Skeletal muscle tissue (tissue), 4 donors: ENCODE measurements around the gene SPRY1. TPM values are rescaled to one million over a fixed set of nuclear protein-coding genes. Genes with fewer than 3 reads are reported as not detected.

Experiments used
- H3K27ac ChIP-seq: one replicate; pipeline ENCODE4 v1.7.0; 2013; ENCODE audit warnings: mild to moderate bottlenecking, low read depth, low read length, inconsistent platforms
- H3K27me3 ChIP-seq, 3 donors: one replicate each; pipeline ENCODE4 v1.7.0; 2013; ENCODE audit warnings: low read length in 3 of 3; ENCODE audit not compliant: control insufficient read depth in 3 of 3, insufficient read depth in 3 of 3
- H3K36me3 ChIP-seq, 3 donors: one replicate each; pipeline ENCODE4 v1.7.0; 2013; ENCODE audit warnings: low read length in 3 of 3; ENCODE audit not compliant: control insufficient read depth in 3 of 3, insufficient read depth in 3 of 3
- H3K4me1 ChIP-seq, 3 donors: one replicate each; pipeline ENCODE4 v1.7.0; 2013; ENCODE audit warnings: low read length in 3 of 3, mild to moderate bottlenecking in 3 of 3; ENCODE audit not compliant: control insufficient read depth in 3 of 3, insufficient read depth in 3 of 3
- H3K4me3 ChIP-seq, 3 donors: one replicate each; pipeline ENCODE4 v1.7.0; 2013; ENCODE audit warnings: low read length in 3 of 3
- H3K9ac ChIP-seq, 3 donors: one replicate each; pipeline ENCODE4 v1.7.0; 2013; ENCODE audit warnings: low read length in 3 of 3, mild to moderate bottlenecking in 3 of 3, moderate library complexity in 2 of 3, low read depth in 1 of 3
- H3K9me3 ChIP-seq, 3 donors: one replicate each; pipeline ENCODE4 v1.7.0; 2013; ENCODE audit warnings: low read length in 3 of 3; ENCODE audit not compliant: control insufficient read depth in 3 of 3
- total RNA-seq: library from RNA; depleted of rRNA; stranded (reverse); fragments of >200 nt; gene quantifications from one replicate; pipeline ENCODE4 v1.2.3, GENCODE V29; 2014
- donor health status: Osteomylitis.

Gene SPRY1, protein sequence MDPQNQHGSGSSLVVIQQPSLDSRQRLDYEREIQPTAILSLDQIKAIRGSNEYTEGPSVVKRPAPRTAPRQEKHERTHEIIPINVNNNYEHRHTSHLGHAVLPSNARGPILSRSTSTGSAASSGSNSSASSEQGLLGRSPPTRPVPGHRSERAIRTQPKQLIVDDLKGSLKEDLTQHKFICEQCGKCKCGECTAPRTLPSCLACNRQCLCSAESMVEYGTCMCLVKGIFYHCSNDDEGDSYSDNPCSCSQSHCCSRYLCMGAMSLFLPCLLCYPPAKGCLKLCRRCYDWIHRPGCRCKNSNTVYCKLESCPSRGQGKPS
- total RNA-seq, result 77.8 TPM

DNA sequence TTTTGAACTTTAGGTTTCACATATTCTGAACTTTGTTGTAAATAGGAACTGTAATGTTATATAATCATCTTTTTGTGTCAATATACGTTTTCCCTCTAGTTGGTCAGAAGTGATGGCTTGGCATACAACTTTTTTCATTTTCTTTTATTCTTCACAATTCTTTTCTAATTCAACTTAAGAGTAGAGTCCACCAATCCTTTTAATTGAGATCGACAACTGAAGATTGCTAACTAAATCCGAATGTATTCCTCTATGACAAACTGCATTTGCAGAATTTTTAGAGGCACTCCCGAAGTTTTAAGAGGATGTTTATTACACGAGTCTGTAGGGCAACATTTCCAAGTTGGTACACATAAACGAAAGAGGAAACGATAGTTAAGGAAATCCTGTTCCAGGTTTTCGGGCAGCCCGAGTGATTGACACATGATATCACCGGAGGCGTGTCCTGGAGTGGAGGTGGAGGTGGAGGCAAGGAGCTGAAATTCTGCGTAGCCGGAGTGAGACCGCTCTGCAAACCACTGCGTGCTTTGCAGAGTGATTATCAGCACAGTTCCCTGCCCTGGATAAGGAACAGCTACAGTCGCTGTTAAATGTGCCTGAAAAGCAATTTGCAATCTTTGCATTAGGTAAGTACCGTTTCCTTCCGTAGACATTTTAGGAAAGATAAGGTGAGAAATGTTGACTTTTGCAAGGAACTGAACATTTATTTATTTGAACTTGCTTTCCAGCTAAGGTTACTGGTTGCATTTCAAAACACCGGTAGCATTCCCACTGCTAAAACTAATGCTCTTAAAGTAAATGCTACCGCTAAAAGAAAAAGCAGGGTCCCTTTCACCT lies at the start of gene SPRY1:
TSS of gene SPRY1 (plus strand) at position 489 of the 837 bp plus-strand sequence. CDS start 4,797 bp downstream, outside the sequence.
- Histone ChIP-seq H3K36me3 (peaks cover 0 to 9% (median 0%) of the 10 kb centered on the region in 3 donors), H3K4me3 (peak within 1 kb of the TSS; percentile 81 to 98 (median 88)), H3K27me3 (no peaks in the 10 kb centered on the region), H3K27ac (peak within 1 kb of the TSS; percentile 96), H3K4me1 (peaks cover 4 to 7% (median 5%) of the 10 kb centered on the region in 3 donors), H3K9me3 (no peaks in the 10 kb centered on the region), H3K9ac (peak within 1 kb of the TSS; percentile 86 to 96 (median 91))

DNA sequence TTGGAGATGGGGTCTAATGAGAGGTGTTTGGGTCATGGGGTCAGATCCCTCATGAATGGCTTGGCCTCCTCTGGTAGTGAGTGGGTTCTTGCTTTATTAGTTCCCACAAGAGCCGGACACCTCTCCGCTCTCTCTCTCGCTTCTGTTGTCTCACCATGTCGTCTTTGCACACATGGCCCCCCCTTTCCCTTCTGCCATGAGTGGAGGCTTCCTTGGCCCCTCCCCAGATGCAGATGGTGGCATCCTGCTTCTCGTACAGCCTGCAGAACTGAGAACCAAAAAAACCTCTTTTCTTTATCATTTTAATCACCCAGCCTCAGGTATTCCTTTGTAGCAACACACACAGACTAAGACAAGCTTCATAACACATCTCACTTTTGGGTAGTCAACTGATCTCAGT lies 49.6 kb upstream of the SPRY1 start:
- Histone ChIP-seq H3K36me3 (no peaks in the 10 kb centered on the region), H3K27me3 (no peaks in the 10 kb centered on the region), H3K9ac (no peak overlapping the region), H3K4me3 (no peak overlapping the region), H3K4me1 (peaks cover 7 to 10% (median 8%) of the 10 kb centered on the region in 3 donors), H3K27ac (no peak overlapping the region), H3K9me3 (no peaks in the 10 kb centered on the region)

DNA sequence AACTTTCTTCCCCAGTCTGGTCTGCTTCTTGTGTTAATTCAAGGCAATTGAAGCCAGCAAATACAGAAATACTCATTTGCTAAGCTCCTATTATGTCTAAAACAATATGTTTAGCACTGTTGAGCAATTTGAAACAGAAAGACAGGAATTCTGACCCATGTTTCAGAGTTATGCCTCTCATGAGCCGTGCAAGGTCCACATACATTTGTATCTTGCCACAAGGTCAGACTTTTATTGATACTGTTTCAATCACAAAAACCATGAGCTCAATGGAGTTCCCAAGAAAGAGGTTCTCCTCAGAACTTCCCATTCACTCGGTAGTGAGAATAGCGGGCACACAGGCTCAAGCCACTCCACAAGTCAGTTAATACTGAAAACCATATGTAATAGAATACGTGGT lies 47.6 kb upstream of the SPRY1 start:
- no peak overlapping the region for H3K4me3 ChIP-seq
- H3K27ac ChIP-seq, result no peak overlapping the region

DNA sequence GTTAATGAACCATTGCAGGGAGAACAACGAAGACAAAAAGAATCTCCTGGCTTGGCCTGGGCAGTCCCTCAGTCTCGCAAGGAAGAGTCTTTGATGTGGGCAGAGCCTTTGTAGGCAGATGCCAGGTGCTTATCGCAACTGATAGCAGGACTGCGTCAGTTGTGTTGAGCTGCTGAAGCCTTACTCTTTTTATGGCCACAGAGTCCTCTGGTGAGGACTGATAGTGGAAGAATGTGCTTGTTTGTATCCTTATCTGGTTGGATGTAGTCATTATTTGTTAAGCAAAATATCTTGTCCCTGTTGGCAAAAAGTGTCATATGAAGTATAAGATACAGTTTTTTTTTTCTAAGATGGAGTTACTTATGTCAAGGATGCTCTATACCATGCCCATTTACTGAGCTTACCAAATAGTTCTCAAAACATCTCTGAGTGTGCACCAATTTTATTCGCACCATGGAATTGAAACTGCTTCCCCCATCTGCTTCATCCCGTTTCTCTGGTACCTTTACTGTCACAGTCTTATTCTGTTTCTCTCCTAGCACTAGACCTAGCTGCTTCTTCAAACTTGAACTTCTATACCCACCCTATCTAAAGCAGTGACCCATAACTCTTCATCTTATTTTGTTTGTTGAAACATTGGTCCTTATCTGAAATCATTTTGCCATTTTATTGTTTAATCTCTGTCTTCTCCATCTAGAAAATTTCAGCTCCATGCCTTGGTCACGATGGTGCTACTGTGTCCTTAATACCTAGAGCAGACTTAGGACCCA lies 47.0 kb upstream of the SPRY1 start:
- no peaks in the 10 kb centered on the region for H3K9me3 ChIP-seq
- no peak overlapping the region for H3K27ac ChIP-seq
- H3K4me1 ChIP-seq, result peaks cover 17 to 27% (median 24%) of the 10 kb centered on the region in 3 donors
- H3K4me3 ChIP-seq, result no peak overlapping the region
- H3K27me3 ChIP-seq, result no peaks in the 10 kb centered on the region
- no peaks in the 10 kb centered on the region for H3K36me3 ChIP-seq
- no peak overlapping the region for H3K9ac ChIP-seq

More for the DNA sequence above, 47.6 kb upstream of the SPRY1 start:
- Histone ChIP-seq H3K9ac (no peak overlapping the region), H3K4me1 (peaks cover 17 to 23% (median 21%) of the 10 kb centered on the region in 3 donors), H3K36me3 (no peaks in the 10 kb centered on the region), H3K27me3 (no peaks in the 10 kb centered on the region), H3K9me3 (no peaks in the 10 kb centered on the region)

DNA sequence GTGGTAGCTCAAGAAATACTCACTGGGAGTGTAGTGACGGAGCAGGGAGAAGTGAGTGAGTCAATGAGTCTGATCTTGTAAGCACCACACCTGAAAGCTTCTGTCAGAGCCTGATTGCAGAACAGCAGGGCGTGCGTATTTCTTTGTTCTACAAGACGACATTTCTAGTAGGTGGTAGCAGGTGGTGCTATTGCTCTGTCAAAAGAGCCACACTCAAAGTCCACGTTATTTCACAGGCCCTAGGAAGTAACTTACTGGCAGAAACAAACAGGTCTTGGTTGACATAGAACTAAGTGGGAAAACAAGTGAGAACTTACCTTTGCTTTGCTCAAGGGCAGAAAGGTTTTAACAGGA lies 46.4 kb upstream of the SPRY1 start:
- Histone ChIP-seq H3K36me3 (no peaks in the 10 kb centered on the region), H3K4me3 (no peak overlapping the region), H3K27me3 (no peaks in the 10 kb centered on the region), H3K27ac (no peak overlapping the region), H3K9ac (no peak overlapping the region), H3K4me1 (peaks cover 14 to 23% (median 20%) of the 10 kb centered on the region in 3 donors), H3K9me3 (no peaks in the 10 kb centered on the region)

DNA sequence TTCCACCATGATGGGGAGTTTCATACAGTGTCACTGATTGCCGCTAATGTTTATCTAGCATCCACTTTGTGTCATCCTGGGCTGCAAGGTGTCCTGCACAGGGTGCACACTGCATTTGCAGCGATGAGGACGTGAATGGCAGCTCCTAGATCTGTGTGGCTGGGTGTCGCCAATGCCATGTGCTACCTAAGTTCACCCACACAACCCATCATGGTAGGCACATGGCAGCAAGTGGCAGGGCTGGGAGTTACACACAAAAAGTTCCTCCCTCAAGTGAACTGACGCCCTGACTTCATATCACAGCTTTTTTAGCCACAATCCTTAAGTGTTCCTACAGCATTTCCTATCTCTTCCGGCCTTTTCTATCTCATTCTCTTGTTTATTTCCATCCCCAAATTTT lies 45.9 kb upstream of the SPRY1 start:
- Histone ChIP-seq H3K27ac (no peak overlapping the region), H3K4me1 (peaks cover 11 to 20% (median 17%) of the 10 kb centered on the region in 3 donors), H3K9ac (no peak overlapping the region), H3K4me3 (no peak overlapping the region), H3K36me3 (no peaks in the 10 kb centered on the region), H3K9me3 (no peaks in the 10 kb centered on the region), H3K27me3 (no peaks in the 10 kb centered on the region)

DNA sequence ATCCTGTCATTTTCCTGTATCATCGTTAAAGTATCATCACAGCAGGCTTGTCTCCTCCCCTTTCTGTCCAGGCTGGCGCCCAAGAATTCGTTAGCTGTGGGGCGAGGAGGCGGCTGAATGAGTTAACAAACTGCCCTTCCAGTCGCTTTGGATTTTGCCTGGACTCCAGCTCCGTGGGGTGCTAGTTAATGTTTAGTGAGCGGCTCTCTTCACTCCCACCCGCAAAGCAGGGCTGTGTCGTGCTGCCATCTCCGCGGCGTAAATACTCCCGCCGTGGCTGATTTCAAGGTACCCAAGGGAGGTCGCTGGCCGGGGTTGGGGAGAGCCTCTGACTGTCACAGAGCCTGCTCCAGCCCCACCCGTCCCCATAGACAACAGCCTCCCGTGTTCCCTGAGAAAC lies 44.9 kb upstream of the SPRY1 start:
- Histone ChIP-seq H3K9me3 (no peaks in the 10 kb centered on the region), H3K36me3 (no peaks in the 10 kb centered on the region), H3K4me1 (peaks cover 11 to 17% (median 17%) of the 10 kb centered on the region in 3 donors), H3K9ac (peak overlapping the region in 1 of 3 donors; percentile 35), H3K27ac (peak overlapping the region; percentile 74), H3K4me3 (peak overlapping the region in 1 of 3 donors; percentile 15), H3K27me3 (no peaks in the 10 kb centered on the region)

DNA sequence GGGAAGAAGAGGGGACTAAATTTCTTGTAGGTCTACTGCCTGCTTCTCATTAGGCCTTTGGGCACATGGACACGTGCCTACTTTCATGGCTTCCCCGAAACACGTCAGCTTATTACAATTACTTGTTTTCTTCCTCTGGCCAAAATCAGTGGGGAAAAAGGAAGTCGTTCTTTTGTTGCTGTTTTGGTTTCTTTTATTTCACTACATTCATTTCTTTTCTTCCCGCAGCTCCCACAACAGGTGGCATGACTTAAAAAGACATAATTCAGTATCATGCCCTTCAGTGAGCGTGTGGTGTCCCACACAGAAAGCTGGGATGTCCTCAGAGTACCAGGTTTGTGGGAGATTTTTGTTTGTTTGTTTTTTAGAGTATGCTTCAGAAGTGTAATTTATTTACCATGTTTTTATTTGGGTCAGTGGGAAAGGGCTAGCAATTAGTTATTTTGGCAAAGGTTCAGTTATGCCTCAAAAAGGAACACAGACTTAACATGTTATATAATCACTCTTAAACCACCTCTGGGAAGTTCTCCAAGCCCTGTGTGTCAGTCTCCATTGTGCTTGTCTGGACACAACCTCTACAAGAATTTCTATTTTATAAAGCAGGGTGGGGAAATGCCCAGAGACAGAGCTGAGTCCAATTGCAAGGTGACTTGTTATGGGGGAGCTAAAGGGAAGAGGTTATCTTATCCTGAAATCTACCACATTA lies 44.2 kb upstream of the SPRY1 start:
- peak overlapping the region in 1 of 3 donors; percentile 35 for H3K9ac ChIP-seq
- no peaks in the 10 kb centered on the region for H3K36me3 ChIP-seq
- H3K9me3 ChIP-seq, result no peaks in the 10 kb centered on the region
- peak overlapping the region; percentile 74 for H3K27ac ChIP-seq
- peaks cover 11 to 17% (median 17%) of the 10 kb centered on the region in 3 donors for H3K4me1 ChIP-seq
- no peaks in the 10 kb centered on the region for H3K27me3 ChIP-seq
- peak overlapping the region in 1 of 3 donors; percentile 34 for H3K4me3 ChIP-seq

DNA sequence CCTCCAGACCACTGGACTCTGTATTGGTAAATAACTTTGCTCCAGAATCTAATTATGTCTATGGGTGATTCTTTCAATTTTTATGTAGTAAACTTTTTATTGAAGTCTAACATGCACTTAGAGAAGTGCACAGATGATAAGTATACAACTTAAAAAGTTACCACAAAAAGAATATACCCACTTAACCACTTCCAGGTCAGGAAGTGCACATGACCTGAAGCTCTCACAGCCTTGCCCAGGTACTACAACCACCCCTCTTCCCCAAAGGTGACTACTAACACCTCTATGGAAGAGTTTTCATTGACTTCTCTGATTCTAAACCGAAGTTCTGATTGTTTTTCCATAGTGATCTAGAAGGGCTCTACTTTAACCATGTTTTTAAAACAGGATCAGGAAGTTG lies 43.6 kb upstream of the SPRY1 start:
- Histone ChIP-seq H3K4me3 (no peak overlapping the region), H3K27ac (peak overlapping the region; percentile 74), H3K27me3 (no peaks in the 10 kb centered on the region), H3K9ac (no peak overlapping the region), H3K9me3 (no peaks in the 10 kb centered on the region), H3K4me1 (peaks cover 11 to 17% (median 17%) of the 10 kb centered on the region in 3 donors), H3K36me3 (no peaks in the 10 kb centered on the region)
